Lung (tissue), 12 donors: ENCODE measurements around the gene G6PC1. TPM values are rescaled to one million over a fixed set of nuclear protein-coding genes. Genes with fewer than 3 reads are reported as not detected.
"Not testable (repeated sequence)": the region's sequence is repeated elsewhere in the genome, so short reads cannot be mapped to it uniquely, and the experiment has no call there.

Experiments used
- ATAC-seq: fragments of 200-7000 bp; cut with Tn5 transposase; one replicate; pipeline ENCODE4 v1.9.1; 2020; ENCODE audit warnings: moderate number of reproducible peaks; ENCODE audit not compliant: insufficient read depth, low FRiP score
- DNase-seq, 3 donors: peaks; one replicate each; pipeline ENCODE4 v3.0.0-alpha.2; 2013 to 2017
- H3K27ac ChIP-seq, 2 donors: one replicate each; pipeline ENCODE4 v1.5.1; 2013; ENCODE audit warnings: mild to moderate bottlenecking in 2 of 2, moderate library complexity in 2 of 2, control low read depth in 1 of 2, inconsistent platforms in 1 of 2, low read depth in 1 of 2, low read length in 1 of 2
- H3K27me3 ChIP-seq, 3 donors: one replicate each; pipeline ENCODE4 v1.5.1; 2013; ENCODE audit warnings: low read length in 2 of 3; ENCODE audit not compliant: control insufficient read depth in 3 of 3, insufficient read depth in 3 of 3
- H3K36me3 ChIP-seq, 4 donors: one replicate each; pipeline ENCODE4 v1.5.1; 2013; ENCODE audit warnings: low read length in 4 of 4, mild to moderate bottlenecking in 1 of 4, moderate library complexity in 1 of 4; ENCODE audit not compliant: control insufficient read depth in 4 of 4, insufficient read depth in 4 of 4
- H3K4me1 ChIP-seq, 5 donors: one replicate each; pipeline ENCODE4 v1.5.1; 2013; ENCODE audit warnings: low read length in 5 of 5, mild to moderate bottlenecking in 2 of 5, moderate library complexity in 1 of 5; ENCODE audit not compliant: control insufficient read depth in 5 of 5, insufficient read depth in 5 of 5
- H3K4me3 ChIP-seq: one replicate; pipeline ENCODE4 v1.5.1; 2013; ENCODE audit warnings: mild to moderate bottlenecking, control low read depth, moderate library complexity
- H3K9ac ChIP-seq, 2 donors: one replicate each; pipeline ENCODE4 v1.5.1; 2013; ENCODE audit warnings: low read length in 2 of 2, control low read depth in 1 of 2; ENCODE audit not compliant: insufficient read depth in 1 of 2
- H3K9me3 ChIP-seq, 4 donors: one replicate each; pipeline ENCODE4 v1.5.1; 2013; ENCODE audit warnings: low read length in 3 of 4, mild to moderate bottlenecking in 1 of 4, moderate library complexity in 1 of 4; ENCODE audit not compliant: control insufficient read depth in 4 of 4, insufficient read depth in 3 of 4
- WGBS, 2 donors: extraction: QIAGEN DNeasy Blood & Tissue Kit; methylation state at CpG; one replicate each; pipeline ENCODE4 v1.1.7; 2013; 5-methylcytosine and 5-hydroxymethylcytosine counted together
- polyA plus RNA-seq, 2 donors: library from polyadenylated mRNA; stranded (reverse); fragments of 200-250 nt; gene quantifications; one replicate each; pipeline ENCODE4 v1.2.1, GENCODE V29; 2013
- total RNA-seq, 2 donors: library from RNA; depleted of rRNA in 1 of 2; stranded (reverse); fragments of >200 nt in 1 of 2; gene quantifications; one replicate each; pipeline ENCODE4 v1.2.1, GENCODE V29; 2014 to 2021
- TF ChIP-seq, protein P1 (sequence below): IDR thresholded peaks from 2 replicates; pipeline ENCODE4 v1.5.1; 2012; ENCODE audit warnings: mild to moderate bottlenecking; ENCODE audit errors: control extremely low read depth, extremely low read depth
- donor health status: control.
- donor health status: control.
- donor health status: Bipolar disorder and iron deficiency.
- donor health status: healthy.
- donor health status: DM: yes; HTN: yes; CAD: no.

The G6PC1 gene
- total and polyA plus RNA-seq, 4 donors, result 0.09 TPM; not detected in 3

DNA sequence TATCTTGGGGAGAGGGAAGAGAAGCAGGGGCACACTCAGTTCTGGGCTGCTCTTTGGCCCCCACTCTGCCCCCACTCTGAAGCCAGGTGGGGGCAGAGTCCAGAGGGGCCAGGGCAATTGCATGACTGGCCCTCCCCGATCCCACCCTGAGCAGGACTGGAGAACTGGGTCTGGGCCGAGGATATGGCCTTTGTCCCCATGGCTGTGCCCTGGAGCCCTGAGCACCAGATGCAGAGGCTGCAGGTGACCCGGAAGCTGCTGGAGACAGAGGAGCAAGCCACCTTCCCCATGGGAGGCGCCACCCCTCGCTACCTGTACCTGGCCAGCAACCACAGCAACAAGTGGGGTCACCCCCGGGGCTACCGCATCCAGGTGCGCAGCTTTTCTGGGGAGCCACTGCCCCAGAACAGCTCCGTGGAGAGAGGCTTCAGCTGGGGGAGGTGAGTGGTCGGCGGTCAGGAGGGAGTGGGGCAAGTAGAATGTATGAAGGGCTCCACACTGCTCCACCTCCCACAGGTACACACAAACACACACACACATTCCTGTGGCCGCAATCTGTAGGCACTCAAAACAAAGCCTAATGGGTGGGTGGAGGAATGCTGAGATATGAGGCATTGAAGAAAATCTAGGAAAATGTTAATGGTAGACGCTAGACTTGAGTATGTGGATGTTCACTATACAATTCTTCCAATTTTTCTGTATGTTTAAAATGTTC is 28.2 kb upstream of the G6PC1 start:
- H3K27me3 ChIP-seq, result no peaks in the 10 kb centered on the region
- peaks cover 0 to 28% (median 8%) of the 10 kb centered on the region in 5 donors for H3K4me1 ChIP-seq
- H3K9me3 ChIP-seq, result peaks cover 0 to 6% (median 0%) of the 10 kb centered on the region in 4 donors
- TF ChIP-seq, protein P1, sequence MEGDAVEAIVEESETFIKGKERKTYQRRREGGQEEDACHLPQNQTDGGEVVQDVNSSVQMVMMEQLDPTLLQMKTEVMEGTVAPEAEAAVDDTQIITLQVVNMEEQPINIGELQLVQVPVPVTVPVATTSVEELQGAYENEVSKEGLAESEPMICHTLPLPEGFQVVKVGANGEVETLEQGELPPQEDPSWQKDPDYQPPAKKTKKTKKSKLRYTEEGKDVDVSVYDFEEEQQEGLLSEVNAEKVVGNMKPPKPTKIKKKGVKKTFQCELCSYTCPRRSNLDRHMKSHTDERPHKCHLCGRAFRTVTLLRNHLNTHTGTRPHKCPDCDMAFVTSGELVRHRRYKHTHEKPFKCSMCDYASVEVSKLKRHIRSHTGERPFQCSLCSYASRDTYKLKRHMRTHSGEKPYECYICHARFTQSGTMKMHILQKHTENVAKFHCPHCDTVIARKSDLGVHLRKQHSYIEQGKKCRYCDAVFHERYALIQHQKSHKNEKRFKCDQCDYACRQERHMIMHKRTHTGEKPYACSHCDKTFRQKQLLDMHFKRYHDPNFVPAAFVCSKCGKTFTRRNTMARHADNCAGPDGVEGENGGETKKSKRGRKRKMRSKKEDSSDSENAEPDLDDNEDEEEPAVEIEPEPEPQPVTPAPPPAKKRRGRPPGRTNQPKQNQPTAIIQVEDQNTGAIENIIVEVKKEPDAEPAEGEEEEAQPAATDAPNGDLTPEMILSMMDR, result no peak
- no peak overlapping the region for H3K27ac ChIP-seq
- WGBS, 2 donors, result 85 to 92% methylated on average over 13 of the region's 13 CpGs
- no peak overlapping the region for H3K4me3 ChIP-seq
- peaks cover 0 to 16% (median 0%) of the 10 kb centered on the region in 4 donors for H3K36me3 ChIP-seq
- DNase-seq (no peak), ATAC-seq (no peak)
- H3K9ac ChIP-seq, result no peak overlapping the region

DNA sequence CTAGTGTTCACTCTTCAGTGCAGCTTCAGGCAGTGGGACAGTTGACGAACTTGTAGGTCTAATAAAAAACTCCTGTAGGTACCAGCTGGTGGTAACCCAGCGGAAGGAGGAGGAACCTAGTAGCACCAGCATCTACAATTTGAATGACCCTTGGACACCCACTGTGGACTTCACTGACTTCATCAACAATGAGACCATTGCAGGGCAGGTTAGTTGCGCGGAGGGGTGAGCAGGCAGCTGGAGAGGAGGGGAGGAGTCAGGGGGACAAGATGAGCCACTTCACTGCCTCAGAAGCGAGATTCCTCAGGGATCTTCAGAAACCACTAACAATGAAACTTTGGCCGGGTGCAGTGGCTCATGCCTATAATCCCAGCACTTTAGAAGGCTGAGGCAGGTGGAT is 27.3 kb upstream of the G6PC1 start:
- DNase-seq (no peak), ATAC-seq (no peak)
- H3K4me3 ChIP-seq, result no peak overlapping the region
- TF ChIP-seq, protein P1, result no peak
- 89 to 91% methylated on average over 6 of the region's 6 CpGs for WGBS, 2 donors
- no peaks in the 10 kb centered on the region for H3K27me3 ChIP-seq
- H3K4me1 ChIP-seq, result peaks cover 0 to 28% (median 8%) of the 10 kb centered on the region in 5 donors
- H3K36me3 ChIP-seq, result peaks cover 0 to 16% (median 0%) of the 10 kb centered on the region in 4 donors
- H3K27ac ChIP-seq, result no peak overlapping the region
- peaks cover 0 to 6% (median 0%) of the 10 kb centered on the region in 4 donors for H3K9me3 ChIP-seq
- no peak overlapping the region for H3K9ac ChIP-seq

DNA sequence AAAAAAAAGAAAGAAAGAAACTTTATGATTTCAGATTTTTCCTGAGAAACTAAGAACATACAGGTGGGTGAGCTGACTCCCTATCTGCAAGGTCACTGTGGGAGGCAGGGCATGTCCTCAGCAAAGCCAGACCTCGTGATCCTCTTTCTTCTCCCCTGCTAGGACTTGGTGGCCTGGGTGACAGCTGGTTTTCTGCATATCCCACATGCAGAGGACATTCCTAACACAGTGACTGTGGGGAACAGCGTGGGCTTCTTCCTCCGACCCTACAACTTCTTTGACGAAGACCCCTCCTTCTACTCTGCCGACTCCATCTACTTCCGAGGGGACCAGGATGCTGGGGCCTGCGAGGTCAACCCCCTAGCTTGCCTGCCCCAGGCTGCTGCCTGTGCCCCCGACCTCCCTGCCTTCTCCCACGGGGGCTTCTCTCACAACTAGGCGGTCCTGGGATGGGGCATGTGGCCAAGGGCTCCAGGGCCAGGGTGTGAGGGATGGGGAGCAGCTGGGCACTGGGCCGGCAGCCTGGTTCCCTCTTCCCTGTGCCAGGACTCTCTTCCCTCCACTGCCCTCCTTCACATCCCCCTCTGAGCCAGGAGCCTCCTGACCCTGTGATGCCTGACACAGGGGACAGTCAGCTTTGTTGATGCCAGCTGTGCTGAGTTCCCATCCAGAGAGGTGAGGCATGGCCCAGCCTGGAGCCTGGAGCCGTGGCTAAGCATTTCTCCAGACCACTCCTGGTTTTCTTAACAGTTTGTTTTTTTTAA is 26.5 kb upstream of the G6PC1 start:
- Histone ChIP-seq H3K36me3 (peaks cover 0 to 16% (median 0%) of the 10 kb centered on the region in 4 donors), H3K4me1 (peaks cover 0 to 28% (median 8%) of the 10 kb centered on the region in 5 donors), H3K27ac (peak overlapping the region in 1 of 2 donors; percentile 44)
- not testable (repeated sequence) for H3K9ac ChIP-seq, H3K27me3 ChIP-seq, H3K9me3 ChIP-seq, H3K4me3 ChIP-seq
- DNase-seq (peak; percentile 88 to 92 (median 89)), ATAC-seq (peak; percentile 53)
- 81 to 82% methylated on average over 7 to 9 of the region's 12 CpGs for WGBS, 2 donors

DNA sequence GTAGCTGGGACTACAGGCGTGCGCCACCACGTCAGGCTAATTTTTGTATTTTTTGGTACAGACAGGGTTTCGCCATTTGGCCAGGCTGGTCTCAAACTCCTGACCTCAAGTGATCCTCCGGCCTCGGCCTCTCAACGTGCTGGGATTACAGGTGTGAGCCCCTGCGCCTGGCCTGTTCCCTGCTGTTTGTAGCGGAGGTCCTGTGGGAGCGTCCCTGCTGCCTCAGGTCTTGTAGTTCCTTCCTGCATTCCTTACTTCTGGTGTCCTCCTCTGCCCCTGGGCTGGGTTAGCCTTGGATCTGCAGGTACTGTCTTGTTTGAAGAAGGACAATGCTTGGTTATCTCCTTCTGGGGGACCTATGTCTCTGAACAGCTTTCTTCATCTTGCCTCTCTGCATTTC is 23.6 kb upstream of the G6PC1 start:
- TF ChIP-seq, protein P1, result no peak
- H3K4me3 ChIP-seq, result no peak overlapping the region
- H3K36me3 ChIP-seq, result peaks cover 0 to 4% (median 0%) of the 10 kb centered on the region in 4 donors
- DNase-seq (no peak), ATAC-seq (no peak)
- H3K9me3 ChIP-seq, result no peaks in the 10 kb centered on the region
- no peak overlapping the region for H3K27ac ChIP-seq
- WGBS, 2 donors, result 96 to 97% methylated on average over 10 of the region's 10 CpGs
- H3K4me1 ChIP-seq, result peaks cover 0 to 28% (median 8%) of the 10 kb centered on the region in 5 donors
- H3K9ac ChIP-seq, result no peak overlapping the region
- no peaks in the 10 kb centered on the region for H3K27me3 ChIP-seq
